Osteoblast (primary cell): ENCODE data around the gene PKP3. TPM values are rescaled to one million over a fixed set of nuclear protein-coding genes. Genes with fewer than 3 reads are reported as not detected.

Experiments
- DNase-seq: peaks from one replicate; pipeline ENCODE4 v3.0.0; 2011; ENCODE audit warnings: low spot score, mixed read lengths; ENCODE audit not compliant: insufficient read length; ENCODE audit errors: missing footprints
- H2AFZ ChIP-seq: 2 replicates; pipeline ENCODE4 v1.6.0; 2011; ENCODE audit warnings: mild to moderate bottlenecking, low read length
- H3K27ac ChIP-seq: 2 replicates; pipeline ENCODE4 v1.5.1; 2011; ENCODE audit warnings: mild to moderate bottlenecking, low read depth, low read length, moderate library complexity
- H3K27me3 ChIP-seq: 2 replicates; pipeline ENCODE4 v1.6.0; 2012; ENCODE audit warnings: mild to moderate bottlenecking, control low read depth, inconsistent platforms, low read length, moderate library complexity; ENCODE audit not compliant: insufficient read depth
- H3K36me3 ChIP-seq: 2 replicates; pipeline ENCODE4 v1.5.1; 2011; ENCODE audit warnings: mild to moderate bottlenecking, low read length, control low read depth, moderate library complexity; ENCODE audit not compliant: insufficient read depth
- H3K4me1 ChIP-seq: 2 replicates; pipeline ENCODE4 v1.5.1; 2011; ENCODE audit warnings: mild to moderate bottlenecking, low read length, control low read depth, moderate library complexity; ENCODE audit not compliant: insufficient read depth
- H3K4me2 ChIP-seq: 2 replicates; pipeline ENCODE4 v1.6.0; 2011; ENCODE audit warnings: mild to moderate bottlenecking, low read length; ENCODE audit not compliant: insufficient read depth
- H3K4me3 ChIP-seq: fragments of 200-600 bp; sonication (generic); 3 replicates; pipeline ENCODE4 v1.5.1; 2012; ENCODE audit warnings: mild to moderate bottlenecking, low read length, inconsistent platforms; ENCODE audit not compliant: insufficient read depth
- H3K79me2 ChIP-seq: 2 replicates; pipeline ENCODE4 v1.6.0; 2012; ENCODE audit warnings: mild to moderate bottlenecking, low read length, control low read depth, inconsistent platforms; ENCODE audit not compliant: insufficient read depth
- H3K9me3 ChIP-seq: 2 replicates; pipeline ENCODE4 v1.5.1; 2011; ENCODE audit warnings: low read depth, low read length, control low read depth
- H4K20me1 ChIP-seq: 2 replicates; pipeline ENCODE4 v1.6.0; 2012; ENCODE audit warnings: mild to moderate bottlenecking, low read length, control low read depth; ENCODE audit not compliant: insufficient read depth
- total RNA-seq: library from RNA; depleted of rRNA; stranded (reverse); fragments of >200 nt; gene quantifications from 2 replicates; pipeline ENCODE4 v1.2.3, GENCODE V29; 2012
- TF ChIP-seq, protein P1 (sequence below): IDR thresholded peaks from 2 replicates; pipeline ENCODE4 v1.5.1; 2011; ENCODE audit warnings: mild to moderate bottlenecking, low read depth, low read length, moderate library complexity; ENCODE audit errors: extremely low read depth

Gene PKP3
- total RNA-seq, 1 donor: 2.5 TPM

DNA sequence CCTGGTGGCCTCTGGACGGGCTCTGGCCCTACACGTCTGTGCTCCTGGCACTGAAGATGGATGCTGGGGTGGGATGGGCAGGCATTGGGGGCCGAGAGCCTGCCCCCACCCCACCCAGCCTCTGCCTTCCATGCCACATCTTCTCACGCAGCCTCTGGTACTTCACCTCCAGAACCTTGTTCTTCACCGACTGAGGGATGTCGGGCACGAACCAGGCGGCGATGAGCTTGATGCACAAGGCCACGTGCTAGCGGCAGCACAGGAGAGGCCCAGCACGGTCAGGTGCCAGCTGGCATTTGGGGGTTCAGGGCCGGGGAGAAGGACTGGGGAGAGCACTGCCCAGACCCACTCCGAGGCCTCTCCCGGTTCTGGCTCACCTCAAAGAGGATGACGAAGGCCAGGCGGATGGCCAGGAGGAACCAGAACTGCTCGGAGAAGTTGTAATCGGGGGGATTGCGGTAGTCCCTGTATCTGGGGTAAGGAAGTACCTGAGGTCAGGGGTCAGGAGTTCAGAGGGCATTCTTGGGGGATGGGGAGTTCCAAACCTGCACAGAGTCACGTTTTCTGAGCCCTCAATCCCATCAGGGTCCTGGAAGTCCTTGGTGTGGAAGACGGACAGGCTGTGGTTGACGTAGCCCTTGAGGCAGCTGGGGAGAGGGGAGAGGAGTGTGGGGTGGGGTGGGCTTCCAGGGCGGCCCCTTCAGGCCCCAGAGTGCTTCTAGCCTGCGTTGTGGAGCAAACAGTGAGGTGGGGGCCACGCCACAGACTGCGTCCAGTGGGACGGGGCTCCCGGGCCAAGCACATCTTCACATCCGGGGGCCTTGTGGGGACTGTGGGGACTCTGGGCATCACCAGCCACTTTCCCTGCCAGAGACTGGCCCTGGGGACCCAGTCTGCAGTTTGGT lies 24.6 kb downstream of the PKP3 start:
- no peaks in the 10 kb centered on the region for H3K9me3 ChIP-seq
- no peak overlapping the region for H3K4me2 ChIP-seq
- H3K4me1 ChIP-seq: peaks cover 6% of the 10 kb centered on the region
- H4K20me1 ChIP-seq: no peaks in the 10 kb centered on the region
- H3K79me2 ChIP-seq: no peaks in the 10 kb centered on the region
- H3K4me3 ChIP-seq: no peak overlapping the region
- DNase-seq: no peak
- TF ChIP-seq, protein P1, sequence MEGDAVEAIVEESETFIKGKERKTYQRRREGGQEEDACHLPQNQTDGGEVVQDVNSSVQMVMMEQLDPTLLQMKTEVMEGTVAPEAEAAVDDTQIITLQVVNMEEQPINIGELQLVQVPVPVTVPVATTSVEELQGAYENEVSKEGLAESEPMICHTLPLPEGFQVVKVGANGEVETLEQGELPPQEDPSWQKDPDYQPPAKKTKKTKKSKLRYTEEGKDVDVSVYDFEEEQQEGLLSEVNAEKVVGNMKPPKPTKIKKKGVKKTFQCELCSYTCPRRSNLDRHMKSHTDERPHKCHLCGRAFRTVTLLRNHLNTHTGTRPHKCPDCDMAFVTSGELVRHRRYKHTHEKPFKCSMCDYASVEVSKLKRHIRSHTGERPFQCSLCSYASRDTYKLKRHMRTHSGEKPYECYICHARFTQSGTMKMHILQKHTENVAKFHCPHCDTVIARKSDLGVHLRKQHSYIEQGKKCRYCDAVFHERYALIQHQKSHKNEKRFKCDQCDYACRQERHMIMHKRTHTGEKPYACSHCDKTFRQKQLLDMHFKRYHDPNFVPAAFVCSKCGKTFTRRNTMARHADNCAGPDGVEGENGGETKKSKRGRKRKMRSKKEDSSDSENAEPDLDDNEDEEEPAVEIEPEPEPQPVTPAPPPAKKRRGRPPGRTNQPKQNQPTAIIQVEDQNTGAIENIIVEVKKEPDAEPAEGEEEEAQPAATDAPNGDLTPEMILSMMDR: no peak
- no peak overlapping the region for H3K27ac ChIP-seq
- H3K36me3 ChIP-seq: no peaks in the 10 kb centered on the region
- H3K27me3 ChIP-seq: peaks cover 15% of the 10 kb centered on the region
- no peak overlapping the region for H2AFZ ChIP-seq

DNA sequence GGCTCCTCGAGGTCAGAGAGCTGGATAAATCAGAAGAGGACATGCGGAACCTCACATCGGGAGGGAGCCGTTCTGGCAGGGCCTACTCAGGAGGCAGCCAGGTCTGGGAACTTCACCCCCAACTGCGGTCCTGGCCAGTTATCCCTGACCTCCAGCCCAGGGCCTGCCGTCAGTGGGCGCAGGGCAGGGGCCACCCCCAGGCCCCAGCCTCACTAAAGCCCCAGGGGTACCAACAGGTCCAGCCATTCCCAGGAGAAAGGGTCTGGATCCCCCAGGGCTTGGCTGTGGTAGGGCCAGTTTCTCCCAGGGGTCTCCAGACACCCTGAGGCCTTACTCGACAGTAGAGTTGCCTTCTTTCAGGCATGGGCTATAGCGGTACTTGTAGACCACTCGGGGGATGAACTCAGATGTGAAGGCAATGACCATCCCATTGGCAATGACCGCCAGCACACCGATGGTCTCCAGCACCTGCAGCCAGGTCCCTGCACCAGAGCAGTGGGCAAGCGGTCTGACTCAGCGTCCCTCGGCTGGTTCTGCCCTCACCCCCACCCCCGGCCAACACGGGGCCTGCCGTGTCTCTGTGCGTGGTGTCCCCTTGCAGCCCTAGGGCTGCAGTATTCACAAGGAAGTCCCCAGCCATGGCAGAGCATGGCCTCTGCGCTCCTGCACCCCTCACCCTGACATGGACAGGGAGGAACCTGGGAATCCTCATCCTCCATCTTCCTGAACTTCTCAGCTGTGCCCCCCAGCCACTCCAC lies 25.4 kb downstream of the PKP3 start:
- TF ChIP-seq, protein P1: no peak
- Histone ChIP-seq H3K9me3 (no peaks in the 10 kb centered on the region), H3K4me3 (no peak overlapping the region), H4K20me1 (no peaks in the 10 kb centered on the region), H3K27me3 (peaks cover 20% of the 10 kb centered on the region), H3K27ac (no peak overlapping the region), H3K4me1 (peaks cover 6% of the 10 kb centered on the region), H3K79me2 (no peaks in the 10 kb centered on the region), H3K36me3 (no peaks in the 10 kb centered on the region), H2AFZ (no peak overlapping the region), H3K4me2 (no peak overlapping the region)
- no peak for DNase-seq

GRCh38 chr11:420054-420910 lies 26.3 kb downstream of the PKP3 start:
- Histone ChIP-seq H3K79me2 (no peaks in the 10 kb centered on the region), H3K9me3 (no peaks in the 10 kb centered on the region), H4K20me1 (no peaks in the 10 kb centered on the region), H3K27ac (no peak overlapping the region), H3K4me3 (no peak overlapping the region), H2AFZ (no peak overlapping the region), H3K36me3 (no peaks in the 10 kb centered on the region), H3K27me3 (peaks cover 23% of the 10 kb centered on the region), H3K4me1 (peaks cover 3% of the 10 kb centered on the region), H3K4me2 (no peak overlapping the region)
- DNase-seq: no peak
- TF ChIP-seq, protein P1: no peak
